Mesodermal cell (in vitro differentiated cells): ENCODE measurements around the gene RANBP10. TPM values are rescaled to one million over a fixed set of nuclear protein-coding genes. Genes with fewer than 3 reads are reported as not detected.

ENCODE experiments used
- H3K27ac ChIP-seq: 2 replicates; pipeline ENCODE4 v1.7.0; 2013; ENCODE audit warnings: mild to moderate bottlenecking, low read depth, low read length, moderate library complexity; ENCODE audit not compliant: severe bottlenecking
- H3K36me3 ChIP-seq: 2 replicates; pipeline ENCODE4 v1.7.1; 2013; ENCODE audit warnings: mild to moderate bottlenecking, low read length, moderate library complexity; ENCODE audit not compliant: control insufficient read depth, insufficient read depth
- H3K4me1 ChIP-seq: one replicate; pipeline ENCODE4 v1.7.1; 2013; ENCODE audit warnings: mild to moderate bottlenecking, low read length; ENCODE audit not compliant: insufficient read depth, control insufficient read depth, poor library complexity, severe bottlenecking
- H3K4me3 ChIP-seq: 2 replicates; pipeline ENCODE4 v1.7.0; 2013; ENCODE audit warnings: low read length, control low read depth, mild to moderate bottlenecking; ENCODE audit not compliant: insufficient read depth, poor library complexity, severe bottlenecking; ENCODE audit errors: extremely low read depth
- H3K9me3 ChIP-seq: 2 replicates; pipeline ENCODE4 v1.7.1; 2013; ENCODE audit warnings: mild to moderate bottlenecking, low read length, moderate library complexity; ENCODE audit not compliant: control insufficient read depth
- WGBS, 2 experiments: methylation state at CpG; one replicate each; pipeline ENCODE4 v1.1.5; 2013; ENCODE audit warnings: missing lambda C conversion rate in 2 of 2; ENCODE audit not compliant: insufficient coverage in 2 of 2; 5-methylcytosine and 5-hydroxymethylcytosine counted together
- polyA plus RNA-seq, 2 experiments: library from polyadenylated mRNA; stranded (reverse); fragments of 50-300 nt; gene quantifications; one replicate each; pipeline ENCODE4 v1.2.3, GENCODE V29; 2013

Gene RANBP10
- 12.1 TPM for polyA plus RNA-seq (2013, experiment 1 of 2)
- 10.3 TPM for polyA plus RNA-seq (2013, experiment 2 of 2)

- Histone ChIP-seq H3K4me1 (no peaks in the 10 kb centered on the region), H3K36me3 (peaks cover 29% of the 10 kb centered on the region), H3K27ac (peak within 1 kb of the TSS; percentile 73), H3K9me3 (no peaks in the 10 kb centered on the region), H3K4me3 (peak within 1 kb of the TSS; percentile 96)
- 0% methylated on average over 11 to 37 of the region's 54 CpGs for WGBS, 2 experiments
Measured at GRCh38 chr16:67806428-67807147, at the start of gene RANBP10, which contains the start of gene TSNAXIP1. RANBP10 (minus strand) TSS chr16:67806560; CDS start chr16:67806536, 24 bp downstream. TSNAXIP1 (plus strand) TSS chr16:67806889; CDS start chr16:67807150, 261 bp downstream.

- peaks cover 74% of the 10 kb centered on the region for H3K36me3 ChIP-seq
- H3K27ac ChIP-seq: no peak overlapping the region
- peaks cover 19% of the 10 kb centered on the region for H3K4me1 ChIP-seq
- no peaks in the 10 kb centered on the region for H3K9me3 ChIP-seq
- WGBS, 2 experiments: 94 to 95% methylated on average over 7 to 9 of the region's 10 CpGs
- no peak overlapping the region for H3K4me3 ChIP-seq
Measured at GRCh38 chr16:67855789-67856188, 49.4 kb upstream of the RANBP10 start.

GRCh38 chr16:67853670-67854069 lies 47.3 kb upstream of the RANBP10 start:
- peaks cover 67% of the 10 kb centered on the region for H3K36me3 ChIP-seq
- H3K4me3 ChIP-seq: no peak overlapping the region
- WGBS, 2 experiments: 93 to 95% methylated on average over 2 to 3 of the region's 3 CpGs
- H3K9me3 ChIP-seq: no peaks in the 10 kb centered on the region
- H3K4me1 ChIP-seq: peaks cover 18% of the 10 kb centered on the region
- H3K27ac ChIP-seq: no peak overlapping the region

- peaks cover 42% of the 10 kb centered on the region for H3K36me3 ChIP-seq
- 93 to 97% methylated on average over 8 to 11 of the region's 11 CpGs for WGBS, 2 experiments
- peaks cover 25% of the 10 kb centered on the region for H3K4me1 ChIP-seq
- H3K27ac ChIP-seq: peak overlapping the region; percentile 93
- no peaks in the 10 kb centered on the region for H3K9me3 ChIP-seq
- H3K4me3 ChIP-seq: peak overlapping the region; percentile 99
Measured at GRCh38 chr16:67848118-67848517, 41.8 kb upstream of the RANBP10 start.

GRCh38 chr16:67847064-67847861 lies 40.9 kb upstream of the RANBP10 start, which contains the start of gene CENPT:
CENPT (minus strand) TSS chr16:67847693; CDS start chr16:67833859, 13,834 bp downstream.
- H3K36me3 ChIP-seq: peaks cover 38% of the 10 kb centered on the region
- H3K9me3 ChIP-seq: no peaks in the 10 kb centered on the region
- WGBS, 2 experiments: 1% methylated on average over 36 to 57 of the region's 62 CpGs
- H3K4me3 ChIP-seq: peak within 1 kb of the TSS; percentile 99
- peak within 1 kb of the TSS; percentile 93 for H3K27ac ChIP-seq
- peaks cover 27% of the 10 kb centered on the region for H3K4me1 ChIP-seq

GRCh38 chr16:67846320-67847063 lies 40.1 kb upstream of the RANBP10 start, which contains the start of gene NUTF2:
NUTF2 (plus strand) TSS chr16:67846933; CDS start chr16:67865131, 18,198 bp downstream.
- H3K27ac ChIP-seq: peak within 1 kb of the TSS; percentile 93
- no peaks in the 10 kb centered on the region for H3K9me3 ChIP-seq
- peaks cover 27% of the 10 kb centered on the region for H3K4me1 ChIP-seq
- peaks cover 30% of the 10 kb centered on the region for H3K36me3 ChIP-seq
- 0 to 2% methylated on average over 36 to 39 of the region's 57 CpGs for WGBS, 2 experiments
- H3K4me3 ChIP-seq: peak within 1 kb of the TSS; percentile 99

GRCh38 chr16:67846063-67846319 lies 39.6 kb upstream of the RANBP10 start:
- Histone ChIP-seq H3K36me3 (peaks cover 25% of the 10 kb centered on the region), H3K4me3 (peak overlapping the region; percentile 99), H3K9me3 (no peaks in the 10 kb centered on the region), H3K4me1 (peaks cover 27% of the 10 kb centered on the region), H3K27ac (peak overlapping the region; percentile 93)
- WGBS, 2 experiments: 100% methylated on average over 1 of the region's 2 CpGs; no CpG with 5 or more reads in 1 of the 2 experiments

- peaks cover 27% of the 10 kb centered on the region for H3K4me1 ChIP-seq
- no peaks in the 10 kb centered on the region for H3K9me3 ChIP-seq
- peak overlapping the region; percentile 99 for H3K4me3 ChIP-seq
- H3K36me3 ChIP-seq: peaks cover 20% of the 10 kb centered on the region
- WGBS, 2 experiments: 87 to 93% methylated on average over 5 of the region's 5 CpGs
- peak overlapping the region; percentile 93 for H3K27ac ChIP-seq
Measured at GRCh38 chr16:67845291-67846062, 39.1 kb upstream of the RANBP10 start.

- Histone ChIP-seq H3K4me3 (no peak overlapping the region), H3K36me3 (peaks cover 17% of the 10 kb centered on the region), H3K4me1 (peaks cover 27% of the 10 kb centered on the region), H3K27ac (no peak overlapping the region), H3K9me3 (no peaks in the 10 kb centered on the region)
- 65 to 88% methylated on average over 3 to 4 of the region's 4 CpGs for whole genome bisulfite sequencing, 2 experiments
Measured at GRCh38 chr16:67844497-67844896, 38.1 kb upstream of the RANBP10 start.

GRCh38 chr16:67843343-67843765 lies 37.0 kb upstream of the RANBP10 start:
- peaks cover 27% of the 10 kb centered on the region for H3K4me1 ChIP-seq
- peak overlapping the region; percentile 62 for H3K4me3 ChIP-seq
- no peaks in the 10 kb centered on the region for H3K9me3 ChIP-seq
- peak overlapping the region; percentile 82 for H3K27ac ChIP-seq
- 35 to 39% methylated on average over 11 of the region's 11 CpGs for WGBS, 2 experiments
- peaks cover 7% of the 10 kb centered on the region for H3K36me3 ChIP-seq
